GM18868 (cell line): ENCODE results near the gene TRIO.
"Not testable (repeated sequence)": the region's sequence is repeated elsewhere in the genome, so short reads cannot be mapped to it uniquely, and the experiment has no call there.

Experiments
- ATAC-seq: cut with Tn5 transposase; IDR thresholded peaks from one replicate; pipeline ENCODE4 v1.9.1; 2021; ENCODE audit warnings: mild to moderate bottlenecking, moderate library complexity; ENCODE audit not compliant: unreplicated experiment

The TRIO gene

DNA sequence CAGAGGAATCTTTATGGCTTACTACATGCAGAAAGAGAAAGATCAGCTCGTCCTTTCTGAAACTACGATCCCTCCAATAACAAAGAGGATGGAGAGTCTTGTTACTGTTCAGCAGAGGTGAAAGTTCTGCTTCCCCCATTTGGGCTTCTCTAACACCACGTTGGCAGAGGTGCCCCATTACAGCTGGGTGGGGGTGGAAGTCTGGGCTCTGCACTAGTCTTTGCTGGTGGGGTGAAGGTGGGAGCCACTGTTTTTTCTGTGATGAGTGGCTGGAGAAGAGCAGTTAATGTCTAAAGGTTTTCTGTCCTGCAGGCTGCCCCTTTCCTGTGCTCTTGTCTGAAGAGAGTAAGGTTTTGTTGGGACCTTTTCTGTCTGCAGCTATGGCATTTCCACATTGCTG lies 373.8 kb downstream of the TRIO start:
- no peak for ATAC-seq

DNA sequence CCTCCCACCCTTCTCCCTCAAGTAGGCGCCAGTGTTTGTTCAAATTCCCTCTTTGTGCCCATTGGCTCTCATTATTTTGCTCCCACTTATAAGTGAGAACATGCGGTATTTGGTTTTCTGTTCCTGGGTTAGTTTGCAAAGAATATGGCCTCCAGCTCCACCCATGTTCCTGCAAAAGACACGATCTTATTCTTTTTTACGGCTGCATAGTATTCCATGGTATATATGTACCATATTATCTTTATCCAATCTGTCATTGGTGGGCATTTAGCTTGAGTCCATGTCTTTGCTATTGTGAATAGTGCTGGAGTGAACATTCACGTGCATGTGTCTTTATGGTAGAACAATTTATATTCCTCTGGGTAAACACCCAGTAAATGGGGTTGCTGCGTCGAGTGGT lies 375.5 kb downstream of the TRIO start:
- no peak for ATAC-seq

DNA sequence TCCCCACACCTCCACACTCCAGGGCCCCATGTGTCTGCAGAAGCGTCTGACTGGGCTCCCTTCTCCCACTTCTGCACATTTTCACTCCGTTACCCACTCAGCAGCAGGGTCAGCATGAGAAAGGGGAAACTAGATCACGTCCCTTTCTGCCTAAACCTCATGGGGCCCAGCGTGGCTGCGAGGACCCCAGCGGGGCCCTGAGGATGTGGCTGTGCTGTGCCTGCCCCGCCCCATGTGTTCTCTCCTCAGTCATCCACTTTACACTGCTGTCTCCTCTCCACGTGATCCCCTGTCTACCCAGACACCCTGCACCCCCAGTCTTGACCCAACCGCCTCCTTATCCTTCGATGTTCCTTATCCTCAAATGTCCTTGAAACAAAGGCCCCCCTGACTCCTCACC lies 378.6 kb downstream of the TRIO start:
- ATAC-seq: no peak

DNA sequence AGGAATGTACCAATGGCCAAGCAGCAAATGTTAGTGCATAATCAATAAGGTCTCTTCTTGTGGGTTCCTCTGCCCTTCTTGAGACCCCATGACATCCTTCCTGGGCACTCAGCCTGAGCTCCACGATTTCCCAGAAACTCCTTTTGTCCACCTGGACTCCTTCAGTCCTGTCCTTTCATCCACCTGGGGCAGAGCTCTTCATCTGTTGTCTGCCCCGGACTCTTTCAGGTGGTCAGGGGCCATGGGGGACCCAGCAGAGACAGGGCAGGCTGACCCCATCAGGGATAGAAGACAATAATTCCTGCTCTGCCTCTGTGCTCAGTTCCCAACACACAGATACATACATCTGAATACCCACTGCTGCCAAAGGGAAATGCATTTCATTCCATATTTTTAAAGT lies 379.6 kb downstream of the TRIO start:
- no peak for ATAC-seq

DNA sequence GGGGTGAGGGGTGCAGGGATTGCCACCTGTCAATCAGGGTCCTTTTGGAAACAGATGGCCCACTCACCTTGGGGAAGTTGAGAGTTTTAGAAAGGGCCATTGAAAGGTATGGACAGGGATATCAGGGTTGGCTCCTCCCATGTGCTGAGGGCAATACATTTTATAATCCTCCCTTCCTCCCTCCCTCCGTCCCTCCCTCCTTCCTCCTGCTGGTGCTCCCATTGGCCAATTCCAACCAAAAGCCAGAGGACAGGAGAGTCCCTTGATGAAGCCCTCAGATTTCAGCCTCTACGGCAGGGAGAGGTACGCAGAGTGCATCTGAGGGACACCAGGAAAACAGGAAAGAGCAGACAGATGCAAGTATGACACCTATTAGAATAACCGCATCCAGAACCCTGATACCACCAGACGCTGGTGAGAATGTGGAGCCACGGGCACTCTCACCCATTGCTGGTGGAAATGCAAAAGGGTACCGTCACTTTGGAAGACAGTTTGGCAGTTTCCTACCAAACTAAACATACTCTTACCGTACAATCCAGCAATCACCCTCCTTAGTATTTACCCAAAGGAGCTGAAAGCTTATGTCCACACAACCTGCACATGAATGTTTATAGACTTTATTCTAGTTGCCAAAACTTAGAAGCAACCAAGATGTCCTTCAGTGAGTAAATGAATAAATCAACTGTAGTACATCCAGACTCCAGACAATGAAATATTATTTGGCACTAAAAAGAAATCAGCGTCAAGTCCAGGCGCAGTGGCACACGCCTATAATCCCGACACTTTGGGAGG lies 380.3 kb downstream of the TRIO start:
- ATAC-seq: no peak

GRCh38 chr5:14525397-14525796 lies 382.3 kb downstream of the TRIO start:
- ATAC-seq: no peak

DNA sequence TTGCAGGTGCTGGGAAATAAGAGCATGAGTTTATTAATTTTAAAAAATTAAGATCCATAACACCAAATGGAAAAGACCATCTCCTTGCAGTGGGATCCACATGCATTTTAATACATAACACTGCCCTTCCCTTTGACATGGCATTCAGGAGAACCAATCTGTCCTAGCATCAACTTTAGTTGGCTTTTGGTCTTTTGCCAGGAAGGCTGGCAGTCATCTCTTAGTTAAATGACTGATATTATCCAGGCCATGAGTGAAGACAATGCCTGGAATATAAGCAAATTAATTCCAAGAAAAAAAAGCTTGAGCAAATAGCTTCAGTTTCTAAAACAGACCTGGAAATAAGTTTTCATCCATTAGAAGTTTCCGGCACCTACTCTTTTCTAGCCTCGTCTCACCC lies 383.4 kb downstream of the TRIO start:
- no peak for ATAC-seq

GRCh38 chr5:14528115-14528514 lies 385.0 kb downstream of the TRIO start:
- ATAC-seq: no peak

- no peak for ATAC-seq
These were observed 385.8 kb downstream of the TRIO start for GRCh38 chr5:14528926-14529325.

GRCh38 chr5:14531668-14532067 lies 388.5 kb downstream of the TRIO start:
- ATAC-seq: no peak

GRCh38 chr5:14532180-14532579 lies 389.0 kb downstream of the TRIO start:
- no peak for ATAC-seq

DNA sequence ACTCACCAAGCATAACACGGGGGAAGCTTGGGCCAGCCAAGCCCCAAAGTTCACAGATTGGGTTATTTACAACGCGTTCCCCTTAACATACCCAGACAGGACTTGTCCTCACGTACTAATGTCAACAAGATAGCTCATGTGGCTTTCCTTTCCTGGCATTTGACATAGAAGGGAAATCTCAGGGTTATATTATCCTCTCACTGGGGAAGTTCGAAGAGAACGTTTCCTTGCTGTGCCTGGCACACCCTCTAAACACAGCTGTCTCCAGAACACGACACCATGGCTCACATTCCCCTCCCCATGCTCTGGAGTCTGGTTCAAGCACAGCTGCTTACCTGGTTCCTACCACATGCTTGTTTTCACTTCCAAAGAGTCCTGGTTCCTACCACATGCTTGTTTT lies 391.6 kb downstream of the TRIO start:
- ATAC-seq: no peak

DNA sequence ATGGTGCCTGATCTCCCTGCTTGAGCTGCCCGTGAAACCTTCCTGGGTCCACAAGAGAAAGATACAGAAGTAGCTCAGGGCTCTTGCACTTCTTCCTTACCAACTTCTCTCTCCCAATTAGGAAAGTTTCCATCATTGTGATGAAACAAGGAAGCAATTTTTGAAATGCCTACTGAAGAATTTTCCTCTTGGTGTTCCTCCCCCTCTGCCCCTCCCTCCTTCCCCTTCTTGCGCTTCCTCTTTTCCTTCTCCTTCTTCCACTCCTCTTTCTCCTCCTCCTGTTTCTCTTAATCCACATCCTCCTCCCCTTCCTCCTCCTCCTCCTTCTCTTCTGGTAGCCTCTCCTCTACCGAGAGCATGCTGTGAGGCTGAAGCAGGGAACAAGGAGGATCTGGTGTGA lies 402.2 kb downstream of the TRIO start:
- no peak for ATAC-seq

- no peak for ATAC-seq
These were observed 402.7 kb downstream of the TRIO start for GRCh38 chr5:14545862-14546261.

- ATAC-seq: no peak
These were observed 404.5 kb downstream of the TRIO start for GRCh38 chr5:14547666-14548065.

GRCh38 chr5:14551211-14551610 lies 408.1 kb downstream of the TRIO start:
- ATAC-seq: no peak

DNA sequence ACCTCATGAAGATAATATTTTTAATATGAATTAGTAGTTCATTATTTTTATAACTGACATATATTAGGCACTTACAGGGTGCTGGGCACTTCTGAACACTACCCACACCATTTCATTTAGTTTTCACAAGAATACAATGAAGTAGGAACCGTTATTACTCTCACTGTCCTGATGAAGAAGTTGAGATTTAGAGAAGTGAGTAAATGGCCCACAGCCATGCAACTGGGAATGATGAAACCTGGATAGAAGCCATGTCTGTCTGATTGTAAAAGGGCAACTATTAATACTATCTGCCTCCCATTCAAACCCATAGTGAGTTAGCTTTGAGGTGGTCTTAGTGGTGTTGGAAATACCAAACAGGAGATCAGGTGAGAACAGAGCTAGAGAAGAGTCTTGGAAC lies 408.9 kb downstream of the TRIO start:
- ATAC-seq: no peak

DNA sequence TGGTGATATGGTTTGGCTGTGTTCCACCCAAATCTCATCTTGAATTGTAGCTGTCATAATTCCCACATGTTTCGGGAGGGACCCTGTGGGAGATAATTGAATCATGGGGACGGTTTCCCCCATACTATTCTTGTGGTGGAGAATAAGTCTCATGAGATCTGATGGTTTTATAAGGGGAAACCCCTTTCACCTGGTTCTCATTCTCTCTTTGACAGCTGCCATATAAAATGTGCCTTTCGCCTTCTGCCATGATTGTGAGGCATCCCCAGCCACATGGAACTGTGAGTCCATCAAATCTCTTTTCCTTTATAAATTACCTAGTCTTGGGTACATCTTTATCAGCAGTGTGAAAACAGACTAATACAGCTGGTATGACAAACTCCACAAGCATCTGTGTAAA lies 411.1 kb downstream of the TRIO start:
- not testable (repeated sequence) for ATAC-seq

GRCh38 chr5:14556015-14556414 lies 412.9 kb downstream of the TRIO start:
- no peak for ATAC-seq

GRCh38 chr5:14557203-14557770 lies 414.1 kb downstream of the TRIO start:
- ATAC-seq: no peak

DNA sequence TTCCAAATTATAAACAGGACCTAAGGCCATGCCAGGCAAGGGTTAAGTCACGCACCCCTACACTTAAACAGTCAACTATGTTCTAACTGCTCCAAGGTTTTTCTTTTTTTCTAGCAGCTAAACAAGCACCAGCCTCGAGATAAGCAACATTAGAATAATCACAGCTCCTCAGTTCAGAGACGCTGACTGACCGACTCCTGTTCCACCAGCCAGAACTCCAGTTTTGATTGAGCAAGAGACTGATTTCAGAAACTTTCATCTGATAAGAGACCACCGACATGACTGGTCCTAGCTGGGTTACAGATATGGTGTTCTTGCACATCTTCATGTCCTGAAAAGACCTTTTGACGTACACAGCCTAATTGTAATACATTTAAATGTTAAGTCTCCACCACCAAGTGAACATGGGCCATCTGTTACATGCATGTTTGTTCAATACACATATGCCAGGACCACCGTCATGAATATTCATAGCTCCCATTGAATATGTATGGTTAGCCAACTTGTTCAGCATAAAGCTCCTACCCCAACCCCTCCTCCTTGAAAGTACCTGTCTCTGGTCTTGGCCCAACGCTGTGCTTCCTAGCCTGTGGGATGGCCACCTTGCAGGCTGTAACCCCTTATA lies 414.8 kb downstream of the TRIO start:
- ATAC-seq: no peak
